Measurements from ENCODE around the gene PDAP1.
A peak's percentile ranks its signal among the peaks of the same experiment; 100 is the strongest.
"Not testable (repeated sequence)": the region's sequence is repeated elsewhere in the genome, so short reads cannot be mapped to it uniquely, and the experiment has no call there.

PDAP1 gene

DNA sequence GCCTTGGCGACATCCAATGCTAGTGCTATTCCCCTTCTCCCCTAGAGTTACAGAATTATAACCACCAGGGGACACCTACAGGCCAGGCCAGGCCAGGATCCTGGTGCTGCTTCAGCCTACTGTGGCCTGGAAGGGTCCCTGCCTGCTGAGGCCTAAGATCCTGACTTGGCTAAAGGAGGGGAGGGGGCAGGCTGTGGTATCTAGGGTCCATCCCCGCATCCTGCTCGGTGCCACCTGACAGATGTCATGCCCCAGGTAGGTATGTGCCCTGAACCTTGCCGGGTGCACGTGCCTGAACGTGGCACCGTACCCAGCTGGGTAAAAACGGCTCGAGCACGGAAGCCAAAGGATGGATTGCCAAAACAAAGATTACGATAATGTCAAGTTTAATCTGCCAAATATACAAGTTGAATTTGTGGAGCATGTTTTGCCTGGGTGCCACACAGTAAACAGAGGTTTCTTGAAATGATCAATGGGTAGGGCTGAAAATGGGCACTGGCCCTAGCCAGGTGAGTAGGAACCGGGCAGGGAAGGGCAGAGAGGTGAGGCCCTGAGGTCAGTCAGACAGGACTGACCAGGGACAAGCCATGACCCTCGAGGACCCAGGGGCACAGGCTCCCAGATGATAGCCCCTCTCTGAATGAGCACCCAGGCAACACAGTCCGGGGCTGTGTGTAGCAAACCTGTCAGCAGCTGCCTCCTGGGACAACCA, 12.6 kb downstream of the PDAP1 start:
- no peak for DNase-seq (ENCODE audit: low spot score)

DNA sequence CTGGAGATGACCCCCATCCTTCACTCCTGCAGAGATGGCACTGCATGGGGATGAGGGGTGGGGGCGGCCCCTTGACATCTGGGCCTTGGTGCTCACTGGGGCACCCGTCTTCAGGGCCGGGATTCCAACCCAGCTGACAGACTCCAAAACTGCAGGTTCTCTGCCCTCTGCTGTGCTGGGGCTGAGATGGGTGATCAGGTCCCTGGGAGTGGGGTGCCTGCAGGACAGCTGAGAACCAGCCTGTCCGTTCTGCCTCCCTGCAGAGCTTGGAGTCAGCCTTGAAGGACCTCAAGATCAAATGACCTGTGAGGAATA, 14.3 kb downstream of the PDAP1 start:
- no peak for DNase-seq (ENCODE audit: low spot score)

DNA sequence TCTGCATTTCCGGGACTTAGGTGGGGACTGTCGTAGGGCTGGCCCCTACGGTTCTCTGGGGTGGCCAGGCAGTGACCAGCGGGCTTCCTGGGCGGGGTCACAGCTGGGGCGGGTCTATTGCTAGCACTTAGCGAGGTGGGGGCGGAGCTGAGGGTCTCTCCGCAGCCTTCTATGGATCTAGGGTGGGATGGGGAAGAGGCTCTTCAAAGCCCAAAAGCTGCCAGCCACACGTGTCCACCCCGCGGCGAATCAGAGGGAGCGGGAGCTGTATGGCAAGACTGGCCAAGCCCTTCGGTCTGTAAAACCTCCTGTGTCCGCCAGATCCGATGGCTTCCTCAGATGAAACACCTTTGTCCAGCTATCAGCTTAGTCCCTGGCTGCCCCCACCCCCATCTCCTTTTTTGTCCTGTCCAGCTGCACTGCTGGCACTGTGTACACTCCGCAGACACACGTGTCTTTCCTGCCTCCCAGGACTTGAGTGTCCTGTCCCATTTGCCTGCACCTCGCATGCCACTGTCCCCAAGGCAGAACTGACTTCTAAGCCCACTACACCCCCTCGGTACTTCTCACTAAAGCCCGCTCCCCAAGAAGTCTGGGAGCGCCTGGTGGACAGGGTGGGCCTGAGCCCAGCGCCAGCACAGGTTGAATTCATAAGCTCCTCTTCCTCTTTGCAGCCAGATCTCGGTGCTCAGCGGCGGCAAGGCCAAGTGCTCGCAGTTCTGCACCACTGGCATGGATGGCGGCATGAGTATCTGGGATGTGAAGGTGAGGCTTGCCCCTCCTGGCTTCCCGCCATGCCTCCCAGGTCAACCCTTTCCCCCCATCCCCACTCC, 14.8 kb downstream of the PDAP1 start:
- no peak for DNase-seq (ENCODE audit: low spot score)

DNA sequence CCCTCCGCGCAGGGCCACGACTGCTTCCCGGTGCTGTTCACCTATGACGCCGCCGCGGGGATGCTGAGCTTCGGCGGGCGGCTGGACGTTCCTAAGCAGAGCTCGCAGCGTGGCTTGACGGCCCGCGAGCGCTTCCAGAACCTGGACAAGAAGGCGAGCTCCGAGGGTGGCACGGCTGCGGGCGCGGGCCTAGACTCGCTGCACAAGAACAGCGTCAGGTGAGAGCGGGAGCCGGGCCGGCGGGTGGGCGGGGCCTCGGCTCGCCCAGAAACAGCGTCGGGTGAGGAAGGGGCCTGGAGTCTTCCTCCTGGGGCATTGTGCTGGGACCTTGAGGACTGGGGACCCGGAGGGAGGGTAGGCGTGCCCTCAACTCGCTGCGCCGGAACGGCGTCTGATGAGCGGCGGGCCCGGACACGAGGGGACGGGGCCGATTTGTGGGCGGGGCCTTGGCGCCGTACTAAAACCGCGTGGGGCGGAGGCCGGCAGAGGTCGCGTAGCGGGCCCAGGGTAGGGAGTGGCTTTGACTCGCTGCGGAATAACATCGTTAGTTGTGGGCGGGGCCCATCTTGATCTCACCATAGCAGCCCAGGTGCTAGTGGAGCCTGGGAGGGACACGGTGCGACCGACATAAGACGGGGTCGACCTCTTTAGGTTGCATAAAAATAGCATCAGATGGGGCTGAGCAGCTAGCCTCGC, 15.6 kb downstream of the PDAP1 start:
- DNase-seq (ENCODE audit: low spot score), result no peak

DNA sequence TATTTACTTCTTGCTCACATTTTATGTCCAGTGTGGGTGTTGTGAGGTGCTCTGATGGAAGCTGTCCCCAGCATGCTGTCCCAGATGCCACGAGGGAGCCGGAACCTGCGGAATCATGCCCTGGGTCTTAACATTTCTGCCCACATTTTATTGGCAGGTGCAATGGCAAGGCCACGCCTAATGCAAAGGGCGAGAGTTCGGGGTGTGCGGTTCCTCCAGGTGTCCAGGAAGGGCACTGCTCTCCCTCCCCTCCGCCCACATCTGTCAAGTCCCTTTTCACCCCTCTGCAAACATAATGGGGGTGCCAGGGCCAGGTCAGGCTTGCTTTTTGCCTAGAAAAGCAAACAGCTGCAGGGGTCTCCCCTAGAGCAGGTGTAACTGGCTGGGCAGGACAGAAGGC, 16.4 kb downstream of the PDAP1 start:
- DNase-seq (ENCODE audit: low spot score), result no peak

DNA sequence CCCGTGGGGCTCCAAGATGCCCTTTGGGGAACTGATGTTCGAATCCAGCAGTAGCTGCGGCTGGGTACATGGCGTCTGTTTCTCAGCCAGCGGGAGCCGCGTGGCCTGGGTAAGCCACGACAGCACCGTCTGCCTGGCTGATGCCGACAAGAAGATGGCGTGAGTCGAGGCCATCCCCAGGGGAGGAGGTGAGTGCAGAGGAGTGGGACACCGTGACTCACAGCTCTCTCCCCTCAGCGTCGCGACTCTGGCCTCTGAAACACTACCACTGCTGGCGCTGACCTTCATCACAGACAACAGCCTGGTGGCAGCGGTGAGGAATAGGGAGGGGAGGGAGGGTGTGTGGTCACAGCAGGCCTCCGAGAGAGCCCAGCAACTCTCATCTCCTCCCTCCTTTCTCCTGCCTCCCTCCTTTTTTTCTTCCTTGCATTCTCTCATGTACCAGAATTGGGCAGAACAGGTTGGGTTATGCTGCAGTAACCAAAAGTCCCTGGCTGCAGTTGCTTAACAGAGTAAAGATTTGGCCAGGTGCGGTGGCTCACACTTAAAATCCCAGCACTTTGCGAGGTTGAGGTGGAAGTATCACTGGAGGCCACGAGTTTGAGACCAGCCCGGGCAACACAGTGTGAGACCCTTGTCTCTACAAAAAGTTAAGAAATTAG, 17.3 kb downstream of the PDAP1 start:
- DNase-seq (ENCODE audit: low spot score), result no peak

- no peak for DNase-seq (ENCODE audit: low spot score)
Measured at GRCh38 chr7:99389772-99390171, 18.6 kb downstream of the PDAP1 start.

DNA sequence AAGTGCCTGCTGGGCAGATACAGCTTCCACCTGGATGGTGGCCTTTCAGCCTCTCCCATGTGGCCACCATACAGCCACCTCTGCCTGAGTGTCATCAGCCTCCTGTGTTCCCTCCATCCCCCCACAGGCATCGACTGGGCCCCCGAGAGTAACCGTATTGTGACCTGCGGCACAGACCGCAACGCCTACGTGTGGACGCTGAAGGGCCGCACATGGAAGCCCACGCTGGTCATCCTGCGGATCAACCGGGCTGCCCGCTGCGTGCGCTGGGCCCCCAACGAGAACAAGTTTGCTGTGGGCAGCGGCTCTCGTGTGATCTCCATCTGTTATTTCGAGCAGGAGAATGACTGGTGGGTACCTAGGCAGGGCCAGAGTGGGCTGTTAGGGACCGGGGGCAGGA, 20.5 kb downstream of the PDAP1 start:
- no peak for DNase-seq (ENCODE audit: low spot score)

- DNase-seq (ENCODE audit: low spot score), result not testable (repeated sequence)
Measured at GRCh38 chr7:99387239-99387635, 21.2 kb downstream of the PDAP1 start.

GRCh38 chr7:99386584-99387238, 21.7 kb downstream of the PDAP1 start:
- no peak for DNase-seq (ENCODE audit: low spot score)

- no peak for DNase-seq (ENCODE audit: low spot score)
Measured at GRCh38 chr7:99385564-99385963, 22.8 kb downstream of the PDAP1 start.

DNA sequence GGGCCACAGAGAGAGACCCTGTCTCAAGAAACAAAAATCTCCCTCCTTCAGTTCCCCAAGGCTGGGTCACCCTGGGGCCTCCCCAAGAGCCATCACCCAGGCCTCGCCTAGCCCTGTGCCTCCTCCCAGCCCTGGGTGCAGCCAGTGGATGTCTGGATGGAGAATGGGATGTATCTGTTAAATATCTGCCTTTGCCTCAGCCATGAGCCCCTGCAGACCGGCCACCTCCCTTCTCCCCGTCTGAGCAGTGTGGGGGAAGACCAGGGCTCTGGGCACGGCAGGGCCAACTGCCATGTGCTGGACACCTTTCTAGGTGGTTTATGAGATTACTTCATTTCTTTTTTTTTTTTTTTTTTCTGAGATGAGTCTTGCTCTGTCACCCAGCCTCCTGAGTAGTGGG, 23.9 kb downstream of the PDAP1 start:
- no peak for DNase-seq (ENCODE audit: low spot score)

DNA sequence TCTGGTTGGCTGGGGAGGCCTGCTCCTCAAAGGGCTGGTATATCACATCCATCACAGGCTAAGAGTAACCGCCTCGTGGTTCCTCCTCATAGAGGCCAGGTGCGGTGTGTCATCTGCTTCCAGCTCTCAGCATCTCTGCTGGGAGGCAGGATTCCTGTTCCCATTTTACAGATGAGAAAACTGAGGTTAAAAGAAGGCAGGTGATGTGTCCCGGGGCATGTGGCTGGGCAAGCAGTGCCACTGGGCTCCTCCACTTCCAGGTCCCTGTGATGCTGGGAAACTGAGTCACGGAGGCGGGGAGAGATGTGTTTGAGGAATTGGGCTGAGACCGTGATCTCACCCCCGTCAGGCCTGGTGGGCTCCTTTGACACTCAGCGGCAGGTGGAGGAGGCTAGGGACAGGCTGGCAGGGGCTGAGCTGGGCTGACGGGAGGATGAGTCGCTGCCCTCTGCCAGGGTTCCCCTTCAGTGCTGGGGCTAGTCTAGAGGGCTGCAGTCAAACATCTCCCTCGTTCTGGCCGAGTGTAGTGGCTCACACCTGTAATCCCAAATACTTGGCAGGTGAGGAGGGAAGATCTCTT, 24.5 kb downstream of the PDAP1 start:
- DNase-seq (ENCODE audit: low spot score), result no peak

GRCh38 chr7:99383203-99383602, 25.2 kb downstream of the PDAP1 start:
- no peak for DNase-seq (ENCODE audit: low spot score)

- DNase-seq (ENCODE audit: low spot score), result no peak
Measured at GRCh38 chr7:99381664-99382075, 26.7 kb downstream of the PDAP1 start.

DNA sequence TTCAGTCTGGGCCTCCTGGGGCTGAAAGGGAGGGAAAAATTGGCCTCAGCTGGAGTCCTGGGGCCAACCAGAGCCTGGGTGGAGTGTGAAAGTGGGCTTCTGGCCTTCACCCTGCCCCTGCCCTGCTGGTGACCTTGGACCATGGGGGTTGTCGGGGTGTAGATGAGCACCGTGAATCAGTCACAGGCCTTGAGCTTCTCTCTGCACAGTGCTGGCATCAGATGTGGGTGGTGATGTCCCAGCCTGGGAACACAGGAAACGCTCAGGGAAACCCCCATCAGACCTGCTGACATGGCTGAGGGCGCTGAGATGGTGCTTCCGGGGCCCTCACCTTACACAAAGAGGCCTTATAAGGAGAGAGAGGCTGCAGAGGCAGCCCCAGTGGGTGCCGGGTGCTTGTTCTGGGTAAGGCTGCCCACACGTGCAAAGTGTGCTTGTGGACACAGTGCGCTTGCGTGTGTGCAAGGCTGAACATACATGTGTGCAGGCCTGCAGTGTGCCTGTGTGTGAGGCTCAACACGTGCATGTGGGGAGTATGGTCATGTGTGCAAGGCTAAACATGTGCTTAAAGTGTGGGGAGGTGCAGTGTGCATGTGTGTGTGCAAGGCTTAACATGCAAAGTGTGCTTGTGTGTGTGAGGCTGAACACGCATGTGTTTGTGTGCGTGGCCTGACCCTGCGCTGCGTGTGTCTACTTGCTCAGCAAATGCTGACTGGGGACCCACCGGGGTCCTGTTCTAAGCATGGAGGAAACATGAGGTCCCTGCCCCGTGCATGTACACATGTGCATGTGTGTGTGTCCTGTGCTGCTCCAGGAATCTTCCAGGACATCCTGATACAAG, 27.4 kb downstream of the PDAP1 start:
- DNase-seq (ENCODE audit: low spot score), result no peak

DNA sequence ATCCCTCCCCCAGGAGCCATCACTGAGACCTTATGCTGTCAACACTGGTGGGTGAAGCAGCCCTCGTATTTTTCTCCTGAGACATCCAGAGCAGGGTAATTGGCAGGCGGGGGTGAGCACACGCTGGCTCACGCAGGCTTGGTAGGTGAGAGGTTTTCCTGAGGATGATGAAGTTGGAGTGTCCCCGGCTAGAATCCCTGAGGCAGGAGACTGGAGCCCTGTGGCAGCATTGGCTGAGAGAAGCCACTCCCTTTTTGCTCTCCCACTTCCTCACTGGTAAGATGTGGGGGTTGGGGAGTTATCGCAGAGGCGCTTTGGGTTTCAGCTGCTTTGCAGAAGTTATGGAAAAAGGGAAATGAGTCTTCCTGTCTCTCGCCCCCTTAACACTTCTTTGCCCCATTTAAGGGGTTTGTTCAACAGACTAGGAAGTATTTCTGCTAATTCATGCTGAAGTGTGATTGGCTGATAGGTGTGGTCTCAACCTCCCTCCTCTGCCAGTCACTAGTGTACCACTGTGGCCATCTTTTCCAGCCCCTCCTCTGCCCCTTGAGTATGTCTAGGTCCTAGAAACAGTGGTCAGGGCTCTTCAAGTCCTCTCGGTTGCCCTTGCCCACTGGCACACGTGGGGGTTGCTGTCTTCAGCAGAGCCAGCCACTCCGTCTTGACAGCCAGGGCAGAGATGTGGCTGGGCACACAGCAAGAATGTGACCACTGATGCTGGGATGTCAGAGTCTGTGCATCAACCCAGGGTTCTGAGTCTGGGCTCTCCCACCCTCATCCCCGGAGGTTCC, 28.2 kb downstream of the PDAP1 start:
- peak; percentile 83 for DNase-seq (ENCODE audit: low spot score)

DNA sequence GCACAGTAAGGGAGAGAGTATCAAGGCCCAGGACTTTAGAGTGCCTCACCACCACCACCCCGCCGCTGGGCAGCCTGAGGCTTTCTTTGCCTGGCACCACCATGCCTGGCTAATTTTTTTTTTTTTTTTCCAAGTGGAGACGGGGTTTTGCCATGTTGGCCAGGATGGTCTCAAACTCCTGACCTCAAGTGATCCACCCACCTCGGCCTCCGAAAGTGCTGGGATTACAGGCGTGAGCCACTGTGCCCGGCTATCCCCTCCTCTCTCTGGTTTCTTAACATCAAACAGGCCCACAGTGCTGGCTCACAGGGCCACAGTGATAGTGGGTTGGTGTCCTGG, 28.7 kb downstream of the PDAP1 start:
- not testable (repeated sequence) for DNase-seq (ENCODE audit: low spot score)

DNA sequence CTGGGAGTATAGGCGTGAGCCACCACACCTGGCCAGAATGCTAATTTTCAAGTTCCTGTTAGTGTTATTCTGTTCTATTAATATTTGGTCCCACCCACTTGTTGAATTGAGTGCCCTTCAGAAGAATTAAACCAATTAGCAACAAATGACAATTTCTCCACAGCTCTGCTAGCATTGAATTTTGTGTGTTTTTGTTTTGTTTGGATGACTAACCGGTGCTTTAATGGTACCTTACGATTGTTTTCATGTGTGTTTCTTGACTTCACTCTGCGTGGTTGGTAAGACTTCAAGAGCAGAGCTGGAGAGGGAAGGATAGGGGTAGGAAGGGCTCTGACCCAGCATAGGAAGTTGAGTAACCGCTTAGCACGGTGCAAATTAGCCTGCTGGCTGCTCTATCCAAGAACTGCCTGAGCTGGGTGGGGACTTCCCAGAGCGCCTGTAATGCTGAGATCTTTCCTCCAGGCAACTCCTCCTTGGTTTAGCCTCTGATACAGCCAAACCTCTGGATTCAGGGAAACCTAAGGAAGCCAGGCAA, 29.3 kb downstream of the PDAP1 start:
- DNase-seq (ENCODE audit: low spot score), result peak; percentile 70

Data from pons (tissue), 1 donor.